ENCODE data around the gene FOXK1. TPM values are rescaled to one million over a fixed set of nuclear protein-coding genes. Genes with fewer than 3 reads are reported as not detected.

The FOXK1 gene
- total and polyA plus RNA-seq, 2 of the 13 experiments (the other 11 are each of a cell fraction or from before 2014, with no cell fraction given), result 4.6 to 8.8 TPM

DNA sequence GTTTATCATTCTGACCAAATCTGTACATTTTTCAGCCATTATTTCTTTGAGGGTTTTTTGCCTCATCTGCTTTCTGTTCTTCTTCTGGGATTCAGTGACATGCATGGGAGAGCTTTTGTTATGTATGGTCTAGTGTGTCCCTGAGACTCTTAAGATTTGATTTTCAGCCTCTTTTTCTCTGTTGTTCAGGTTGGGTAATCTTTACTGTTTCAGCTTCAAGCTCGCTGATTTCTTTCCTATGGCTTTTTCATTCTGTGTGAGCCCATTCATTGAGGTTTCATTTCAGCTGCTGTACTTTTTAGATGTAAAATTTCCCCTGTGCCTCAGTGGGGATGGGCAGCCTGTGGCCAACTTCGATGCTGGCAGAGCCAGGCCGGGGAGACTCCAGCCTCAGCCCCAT is 38.1 kb downstream of the FOXK1 start:
- no peak for TF ChIP-seq HOXA9 (CRISPR knock-in tag; IDR thresholded peaks at IDR 0.05; ENCODE audit: borderline replicate concordance)
- TF ChIP-seq SYNCRIP (IDR thresholded peaks at IDR 0.05; ENCODE audit: insufficient read depth, low read depth, low read length), result no peak
- TF ChIP-seq PTBP1 (IDR thresholded peaks at IDR 0.05; ENCODE audit: low read depth, low read length, poor library complexity, severe bottlenecking), result no peak
- no peak for TF ChIP-seq ZFP36L2 (CRISPR knock-in tag; IDR thresholded peaks at IDR 0.05)
- FAIRE-seq (no peak), DNase-seq (ENCODE audit: low spot score) (no peak), ATAC-seq (no peak)
- Histone ChIP-seq H3K36me3 (replicated peaks in 1 of 2; ENCODE audit: control insufficient read depth in 1 of 2, insufficient read depth in 2 of 2, low read length in 2 of 2) (peaks cover 10 to 28% of the 10 kb centered on the region in 2 experiments; a peak in 4 of 5 replicates), H3K27me3 (ENCODE audit: control insufficient read depth in 1 of 2, insufficient read depth in 2 of 2, low read length in 2 of 2) (no peaks in the 10 kb centered on the region), H4K20me1 (ENCODE audit: insufficient read depth, low read length) (peaks cover 49% of the 10 kb centered on the region), H3K9me3 (ENCODE audit: low read length) (no peaks in the 10 kb centered on the region), H3K9ac (ENCODE audit: insufficient read depth, low read depth, low read length) (no peak overlapping the region), H3K4me3 (replicated peaks in 1 of 3; ENCODE audit: insufficient read depth in 1 of 3, low read depth in 2 of 3, low read length in 3 of 3) (no peak overlapping the region), H3K4me1 (ENCODE audit: insufficient read depth, low read length) (peaks cover 25% of the 10 kb centered on the region), H2AFZ (ENCODE audit: low read length) (no peak overlapping the region), H3K27ac (ENCODE audit: extremely low read length, insufficient read depth, low read length) (no peak overlapping the region), H3K79me2 (ENCODE audit: insufficient read depth, low read length) (peaks cover 72% of the 10 kb centered on the region), H3K4me2 (ENCODE audit: low read depth, low read length) (no peak overlapping the region)
- intact Hi-C loops (cut with micrococcal nuclease; ENCODE audit: unreplicated experiment), result no loop called here
- ChIA-PET POLR2A (interaction anchor here (1.2 to 1.3 kb wide), 2 partner anchors 18 to 25 kb away, joined by 3 read pairs; no protein-coding TSS in a partner anchor), CTCF (ENCODE audit: low intra/inter-chr PET ratio, low total read pairs) (no interaction called here)
- BruUV-seq (replicated peaks), result no TSS peak
- in situ Hi-C loops (cut with HindIII; ENCODE audit: extremely low pct_ligation_motif_present, low pct_unique_long_range_greater_than_20kb), result no loop called here
- 82% methylated on average over 3 of the region's 3 CpGs for WGBS (ENCODE audit: low lambda C conversion rate)

DNA sequence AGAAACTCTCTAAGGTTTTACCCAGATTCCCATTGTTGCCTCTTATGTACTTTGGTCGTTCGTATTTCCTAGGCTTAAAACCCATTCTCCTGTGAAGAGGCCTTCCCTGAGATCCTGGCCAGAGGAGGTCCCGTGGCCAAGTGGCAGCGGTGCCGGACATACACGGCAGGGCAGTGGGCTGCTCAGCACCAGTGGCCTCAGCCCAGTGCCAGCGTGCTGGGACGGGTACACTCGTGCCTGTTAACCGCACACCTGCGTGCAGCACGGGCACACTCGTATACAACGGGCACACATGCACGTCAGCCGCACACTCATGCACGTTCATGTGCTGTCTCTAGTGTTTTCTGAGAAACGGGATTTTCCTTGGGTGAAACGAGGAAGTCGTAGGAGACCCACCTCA is 40.2 kb downstream of the FOXK1 start:
- peaks cover 64% of the 10 kb centered on the region for H3K79me2 ChIP-seq (ENCODE audit: insufficient read depth, low read length)
- no peak overlapping the region for H3K4me2 ChIP-seq (ENCODE audit: low read depth, low read length)
- POLR2A ChIA-PET, result no interaction called here
- H3K36me3 ChIP-seq (replicated peaks in 1 of 2; ENCODE audit: control insufficient read depth in 1 of 2, insufficient read depth in 2 of 2, low read length in 2 of 2), result peaks cover 10 to 29% of the 10 kb centered on the region in 2 experiments; a peak in 4 of 5 replicates
- ATAC-seq (no peak), DNase-seq (ENCODE audit: low spot score) (no peak), FAIRE-seq (no peak)
- CTCF ChIA-PET (ENCODE audit: low intra/inter-chr PET ratio, low total read pairs), result no interaction called here
- H3K27ac ChIP-seq (ENCODE audit: extremely low read length, insufficient read depth, low read length), result no peak overlapping the region
- no peak overlapping the region for H2AFZ ChIP-seq (ENCODE audit: low read length)
- in situ Hi-C loops (cut with HindIII; ENCODE audit: extremely low pct_ligation_motif_present, low pct_unique_long_range_greater_than_20kb) (no loop called here), intact Hi-C loops (cut with micrococcal nuclease; ENCODE audit: unreplicated experiment) (no loop called here)
- WGBS (ENCODE audit: low lambda C conversion rate), result 96% methylated on average over 20 of the region's 20 CpGs
- peaks cover 28% of the 10 kb centered on the region for H3K4me1 ChIP-seq (ENCODE audit: insufficient read depth, low read length)
- H3K27me3 ChIP-seq (ENCODE audit: control insufficient read depth in 1 of 2, insufficient read depth in 2 of 2, low read length in 2 of 2), result no peaks in the 10 kb centered on the region
- H3K4me3 ChIP-seq (replicated peaks in 1 of 3; ENCODE audit: insufficient read depth in 1 of 3, low read depth in 2 of 3, low read length in 3 of 3), result no peak overlapping the region
- no peaks in the 10 kb centered on the region for H3K9me3 ChIP-seq (ENCODE audit: low read length)
- BruUV-seq (replicated peaks), result no TSS peak
- H3K9ac ChIP-seq (ENCODE audit: insufficient read depth, low read depth, low read length), result no peak overlapping the region
- peaks cover 42% of the 10 kb centered on the region; the same call in 1 of the 2 replicates for H4K20me1 ChIP-seq (ENCODE audit: insufficient read depth, low read length)
- TF ChIP-seq ZNF766 (CRISPR knock-in tag; IDR thresholded peaks at IDR 0.05; ENCODE audit: borderline replicate concordance) (no peak), ARID2 (CRISPR knock-in tag; IDR thresholded peaks at IDR 0.05; ENCODE audit: borderline replicate concordance) (no peak), HMGA1 (CRISPR knock-in tag; conservative IDR thresholded peaks at IDR 0.05) (no peak), RELA (CRISPR knock-in tag; IDR thresholded peaks at IDR 0.05) (no peak), ATF7 (IDR thresholded peaks at IDR 0.05) (no peak), ATF7 (CRISPR knock-in tag; IDR thresholded peaks at IDR 0.05) (no peak), MYC (CRISPR knock-in tag; IDR thresholded peaks at IDR 0.05; ENCODE audit: borderline replicate concordance) (no peak)
- TF ChIP-seq, protein P1, sequence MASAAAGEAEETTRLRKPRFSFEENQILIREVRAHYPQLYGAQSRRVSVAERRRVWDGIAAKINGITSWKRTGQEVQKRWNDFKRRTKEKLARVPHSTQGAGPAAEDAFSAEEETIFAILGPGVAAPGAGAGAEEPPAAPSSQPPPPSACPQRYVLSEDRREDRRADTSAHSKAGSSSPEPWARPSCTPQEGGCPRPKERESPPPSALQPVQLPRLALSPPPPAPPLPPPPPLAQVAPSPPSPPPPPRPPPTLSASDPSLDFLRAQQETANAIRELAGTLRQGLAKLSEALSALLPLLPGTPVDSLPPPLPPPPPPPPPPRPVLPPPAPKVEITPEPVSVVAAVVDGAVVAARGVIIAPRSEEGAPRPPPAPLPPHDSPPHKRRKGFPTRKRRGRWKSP (CRISPR knock-in tag; IDR thresholded peaks at IDR 0.05), result no peak
- TF ChIP-seq, protein P2, sequence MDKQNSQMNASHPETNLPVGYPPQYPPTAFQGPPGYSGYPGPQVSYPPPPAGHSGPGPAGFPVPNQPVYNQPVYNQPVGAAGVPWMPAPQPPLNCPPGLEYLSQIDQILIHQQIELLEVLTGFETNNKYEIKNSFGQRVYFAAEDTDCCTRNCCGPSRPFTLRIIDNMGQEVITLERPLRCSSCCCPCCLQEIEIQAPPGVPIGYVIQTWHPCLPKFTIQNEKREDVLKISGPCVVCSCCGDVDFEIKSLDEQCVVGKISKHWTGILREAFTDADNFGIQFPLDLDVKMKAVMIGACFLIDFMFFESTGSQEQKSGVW (CRISPR knock-in tag; IDR thresholded peaks at IDR 0.05; ENCODE audit: borderline replicate concordance), result no peak
- TF ChIP-seq, protein P3, sequence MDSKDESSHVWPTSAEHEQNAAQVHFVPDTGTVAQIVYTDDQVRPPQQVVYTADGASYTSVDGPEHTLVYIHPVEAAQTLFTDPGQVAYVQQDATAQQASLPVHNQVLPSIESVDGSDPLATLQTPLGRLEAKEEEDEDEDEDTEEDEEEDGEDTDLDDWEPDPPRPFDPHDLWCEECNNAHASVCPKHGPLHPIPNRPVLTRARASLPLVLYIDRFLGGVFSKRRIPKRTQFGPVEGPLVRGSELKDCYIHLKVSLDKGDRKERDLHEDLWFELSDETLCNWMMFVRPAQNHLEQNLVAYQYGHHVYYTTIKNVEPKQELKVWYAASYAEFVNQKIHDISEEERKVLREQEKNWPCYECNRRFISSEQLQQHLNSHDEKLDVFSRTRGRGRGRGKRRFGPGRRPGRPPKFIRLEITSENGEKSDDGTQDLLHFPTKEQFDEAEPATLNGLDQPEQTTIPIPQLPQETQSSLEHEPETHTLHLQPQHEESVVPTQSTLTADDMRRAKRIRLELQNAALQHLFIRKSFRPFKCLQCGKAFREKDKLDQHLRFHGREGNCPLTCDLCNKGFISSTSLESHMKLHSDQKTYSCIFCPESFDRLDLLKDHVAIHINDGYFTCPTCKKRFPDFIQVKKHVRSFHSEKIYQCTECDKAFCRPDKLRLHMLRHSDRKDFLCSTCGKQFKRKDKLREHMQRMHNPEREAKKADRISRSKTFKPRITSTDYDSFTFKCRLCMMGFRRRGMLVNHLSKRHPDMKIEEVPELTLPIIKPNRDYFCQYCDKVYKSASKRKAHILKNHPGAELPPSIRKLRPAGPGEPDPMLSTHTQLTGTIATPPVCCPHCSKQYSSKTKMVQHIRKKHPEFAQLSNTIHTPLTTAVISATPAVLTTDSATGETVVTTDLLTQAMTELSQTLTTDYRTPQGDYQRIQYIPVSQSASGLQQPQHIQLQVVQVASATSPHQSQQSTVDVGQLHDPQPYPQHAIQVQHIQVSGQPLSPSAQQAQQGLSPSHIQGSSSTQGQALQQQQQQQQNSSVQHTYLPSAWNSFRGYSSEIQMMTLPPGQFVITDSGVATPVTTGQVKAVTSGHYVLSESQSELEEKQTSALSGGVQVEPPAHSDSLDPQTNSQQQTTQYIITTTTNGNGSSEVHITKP (CRISPR knock-in tag; IDR thresholded peaks at IDR 0.05; ENCODE audit: low read depth), result no peak

Data from HepG2 (cell line).